Gastroesophageal sphincter (tissue), 3 donors: ENCODE measurements around the gene SAMMSON.

Experiments
- EP300 ChIP-seq: sonication (generic); formaldehyde crosslinking; IDR thresholded peaks from one replicate; pipeline ENCODE4 v1.6.1; 2017; ENCODE audit warnings: antibody characterized with exemption, mild to moderate bottlenecking
- TF ChIP-seq, protein P1 (sequence below), 4 experiments: fragments of 200-600 bp in 2 of 4; fragments of 450-650 bp in 2 of 4; sonication (generic) in 1 of 4; IDR thresholded peaks; one replicate each; pipeline ENCODE4 v1.5.1; 2017 to 2019; ENCODE audit warnings: antibody characterized with exemption in 4 of 4, mild to moderate bottlenecking in 2 of 4, moderate library complexity in 2 of 4

DNA sequence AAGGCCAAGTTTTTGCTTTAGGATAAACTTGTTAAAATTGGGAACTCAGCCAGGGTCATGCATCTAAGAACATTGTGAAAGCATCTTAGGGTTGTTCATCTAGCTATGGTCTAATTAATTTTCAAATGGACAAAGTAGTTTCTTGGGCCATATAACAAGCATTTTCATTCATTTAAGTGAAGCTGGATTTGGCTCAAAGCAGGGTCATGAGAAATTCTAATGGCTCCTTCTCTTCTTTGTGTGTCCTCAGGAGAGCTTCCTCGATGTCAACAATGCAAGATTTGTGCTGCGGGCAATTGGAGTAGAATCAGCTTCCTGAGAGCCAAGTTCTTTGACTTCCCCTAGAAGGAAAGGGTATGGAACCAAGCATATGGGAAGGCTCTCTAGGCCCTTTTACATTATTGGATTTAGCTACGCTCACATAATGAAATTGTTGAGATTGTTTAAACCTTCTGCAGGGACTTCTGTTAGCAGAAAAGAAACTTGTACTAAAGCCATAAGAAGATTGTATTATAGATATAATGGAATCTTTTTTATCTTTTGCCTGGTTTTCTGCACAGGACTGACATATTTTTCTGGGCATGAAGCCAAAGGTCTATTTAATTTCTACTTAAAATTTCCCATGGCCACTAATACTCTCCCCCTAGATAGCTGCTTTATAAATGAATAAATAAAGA, 1.8 kb upstream of the SAMMSON start:
- TF ChIP-seq EP300 = no peak
- TF ChIP-seq, protein P1, sequence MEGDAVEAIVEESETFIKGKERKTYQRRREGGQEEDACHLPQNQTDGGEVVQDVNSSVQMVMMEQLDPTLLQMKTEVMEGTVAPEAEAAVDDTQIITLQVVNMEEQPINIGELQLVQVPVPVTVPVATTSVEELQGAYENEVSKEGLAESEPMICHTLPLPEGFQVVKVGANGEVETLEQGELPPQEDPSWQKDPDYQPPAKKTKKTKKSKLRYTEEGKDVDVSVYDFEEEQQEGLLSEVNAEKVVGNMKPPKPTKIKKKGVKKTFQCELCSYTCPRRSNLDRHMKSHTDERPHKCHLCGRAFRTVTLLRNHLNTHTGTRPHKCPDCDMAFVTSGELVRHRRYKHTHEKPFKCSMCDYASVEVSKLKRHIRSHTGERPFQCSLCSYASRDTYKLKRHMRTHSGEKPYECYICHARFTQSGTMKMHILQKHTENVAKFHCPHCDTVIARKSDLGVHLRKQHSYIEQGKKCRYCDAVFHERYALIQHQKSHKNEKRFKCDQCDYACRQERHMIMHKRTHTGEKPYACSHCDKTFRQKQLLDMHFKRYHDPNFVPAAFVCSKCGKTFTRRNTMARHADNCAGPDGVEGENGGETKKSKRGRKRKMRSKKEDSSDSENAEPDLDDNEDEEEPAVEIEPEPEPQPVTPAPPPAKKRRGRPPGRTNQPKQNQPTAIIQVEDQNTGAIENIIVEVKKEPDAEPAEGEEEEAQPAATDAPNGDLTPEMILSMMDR (IDR thresholded peaks at IDR 0.05) = no peak
